Fibroblast of skin of right biceps (primary cell): ENCODE data around the gene ADAMTS15.
"Not testable (repeated sequence)": the region's sequence is repeated elsewhere in the genome, so short reads cannot be mapped to it uniquely, and the experiment has no call there.

Experiments used
- DNase-seq: peaks from one replicate; pipeline ENCODE4 v3.0.0-alpha.2; 2013

The ADAMTS15 gene

DNA sequence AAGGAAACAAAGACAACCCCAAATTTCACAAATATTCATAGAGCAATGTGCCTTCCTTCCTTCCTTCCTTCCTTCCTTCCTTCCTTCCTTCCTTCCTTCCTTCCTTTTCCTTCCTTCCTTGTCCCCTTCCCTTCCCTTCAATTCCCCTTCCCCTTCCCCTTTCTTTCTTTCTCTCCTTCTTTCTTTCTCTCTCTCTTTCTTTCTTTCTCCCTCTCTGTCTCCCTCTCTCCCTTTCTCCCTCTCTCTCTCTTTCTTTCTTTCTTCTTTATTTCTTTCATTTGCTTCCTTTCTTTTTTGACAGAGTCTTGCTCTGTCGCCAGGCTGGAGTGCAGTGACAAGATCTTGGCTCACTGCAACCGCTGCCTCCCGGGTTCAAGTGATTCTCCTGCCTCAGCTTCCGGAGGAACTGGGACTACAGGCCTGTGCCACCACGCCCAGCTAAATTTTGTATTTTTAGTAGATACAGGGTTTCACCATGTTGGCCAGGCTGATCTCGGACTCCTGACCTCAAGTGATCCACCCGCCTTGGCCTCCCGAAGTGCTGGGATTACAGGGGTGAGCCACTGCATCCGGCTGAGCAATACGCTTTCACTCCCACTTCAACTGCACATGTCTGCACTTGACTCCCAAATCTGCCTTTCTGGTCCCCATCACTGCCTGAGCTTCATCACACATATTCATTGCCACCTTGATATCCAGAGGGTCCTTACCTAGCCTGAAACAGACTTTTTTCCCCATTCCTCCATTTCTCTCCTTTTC lies 9.9 kb upstream of the ADAMTS15 start:
- not testable (repeated sequence) for DNase-seq

GRCh38 chr11:130439160-130439519 lies 9.3 kb upstream of the ADAMTS15 start:
- no peak for DNase-seq

- DNase-seq = no peak
These were observed 8.6 kb upstream of the ADAMTS15 start for GRCh38 chr11:130439876-130440275.

GRCh38 chr11:130441719-130442118 lies 6.7 kb upstream of the ADAMTS15 start:
- DNase-seq = no peak

DNA sequence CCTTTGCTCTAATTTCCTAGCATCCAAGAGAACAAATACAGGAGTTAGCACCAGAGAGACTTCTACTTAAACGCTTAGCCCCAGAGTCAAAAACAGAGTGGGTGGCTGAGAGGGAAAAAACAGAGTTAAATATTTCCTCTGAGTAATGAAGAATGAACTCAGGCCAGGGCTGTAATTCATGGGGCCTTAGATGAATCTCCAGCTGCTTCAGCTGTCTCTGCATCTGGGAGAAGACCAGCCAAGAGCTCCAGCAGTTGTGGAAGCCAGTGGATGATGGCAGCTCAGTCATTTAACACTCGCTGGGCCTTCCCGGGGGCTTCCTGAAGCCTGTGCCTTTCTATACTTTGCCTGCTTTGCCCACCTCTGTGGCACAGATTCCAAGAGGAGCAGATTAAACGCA lies 5.7 kb upstream of the ADAMTS15 start:
- DNase-seq = peak; percentile 62

GRCh38 chr11:130445788-130446187 lies 2.7 kb upstream of the ADAMTS15 start:
- no peak for DNase-seq

GRCh38 chr11:130448039-130448415 lies 418 bp upstream of the ADAMTS15 start:
- no peak for DNase-seq

- DNase-seq = no peak
These were observed 1.0 kb downstream of the ADAMTS15 start for GRCh38 chr11:130449310-130449990.

DNA sequence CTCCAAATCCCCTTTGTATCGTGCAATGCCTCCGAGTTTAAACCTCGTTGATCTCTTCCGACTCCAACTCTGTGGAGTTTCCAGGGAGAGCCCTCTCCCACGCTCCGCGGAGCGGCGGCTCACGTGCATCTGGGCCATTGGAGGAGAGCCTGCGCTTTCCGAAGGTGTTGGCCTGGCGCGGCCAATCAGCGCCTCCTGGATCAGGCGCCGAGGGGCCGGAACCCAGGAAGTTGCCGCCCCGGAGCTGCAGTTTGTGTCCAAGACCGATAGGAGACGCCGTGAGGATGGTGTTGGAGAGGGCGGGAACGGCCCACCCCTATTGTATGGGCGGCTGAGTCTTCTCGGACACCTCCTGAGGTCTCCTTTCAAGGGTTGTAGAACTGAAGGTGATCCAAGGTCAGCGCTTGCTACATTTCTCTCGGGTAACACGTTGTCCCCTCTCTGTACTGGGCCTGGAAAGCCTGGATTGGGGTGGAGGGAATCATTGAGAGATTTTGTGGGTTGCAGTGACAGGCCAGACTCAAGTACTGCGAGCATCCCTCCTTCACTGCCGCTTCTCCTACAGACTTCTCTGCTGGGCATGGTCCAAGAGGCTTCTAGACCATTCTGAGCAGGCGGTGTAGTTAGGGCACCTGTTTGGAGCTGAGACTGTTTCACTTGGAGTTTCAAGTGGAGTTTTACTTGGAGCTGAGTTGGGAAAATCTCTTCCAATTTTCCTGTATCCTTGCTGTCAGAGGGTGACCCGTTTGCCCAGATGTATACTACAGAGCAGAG lies 1.7 kb downstream of the ADAMTS15 start:
- DNase-seq = peak; percentile 78

DNA sequence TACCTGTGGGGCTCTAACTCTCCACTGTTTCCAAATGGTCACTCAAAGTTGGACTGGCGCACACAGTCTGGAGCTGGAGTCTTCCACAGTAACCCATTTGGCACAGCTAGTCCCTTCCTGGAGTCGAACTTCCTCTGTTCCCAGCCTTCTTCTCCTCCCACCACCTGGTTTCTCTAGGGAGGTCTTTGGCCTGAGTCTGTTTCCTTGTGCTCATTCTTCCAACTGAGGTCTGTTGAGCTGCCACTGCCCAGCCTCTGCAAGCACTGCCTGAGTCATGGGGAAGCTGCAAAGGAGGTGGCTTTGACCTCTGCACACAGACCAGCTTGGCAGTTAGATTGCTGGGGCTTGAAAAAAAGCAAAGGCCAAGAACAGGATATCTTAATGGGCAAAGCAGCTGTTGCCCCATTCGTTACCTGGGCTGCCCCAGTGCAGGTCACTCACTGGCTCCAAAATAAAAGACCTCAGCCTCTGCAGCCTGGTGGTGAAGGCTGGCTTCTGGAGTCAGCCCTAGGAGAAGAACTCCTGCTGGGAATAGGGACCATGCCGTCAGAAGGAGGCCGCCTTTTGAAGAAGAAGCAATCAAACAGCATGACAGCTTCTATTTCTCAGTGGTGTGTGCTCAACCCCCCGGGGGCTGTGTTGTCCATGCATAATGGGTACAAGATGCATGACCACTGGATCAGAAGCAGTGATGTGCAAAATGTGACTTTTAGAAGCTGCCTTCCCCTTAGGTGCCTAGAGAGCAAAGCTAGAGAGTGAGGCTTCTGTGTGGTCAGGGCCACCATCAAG lies 3.0 kb downstream of the ADAMTS15 start:
- peak; percentile 47 for DNase-seq

DNA sequence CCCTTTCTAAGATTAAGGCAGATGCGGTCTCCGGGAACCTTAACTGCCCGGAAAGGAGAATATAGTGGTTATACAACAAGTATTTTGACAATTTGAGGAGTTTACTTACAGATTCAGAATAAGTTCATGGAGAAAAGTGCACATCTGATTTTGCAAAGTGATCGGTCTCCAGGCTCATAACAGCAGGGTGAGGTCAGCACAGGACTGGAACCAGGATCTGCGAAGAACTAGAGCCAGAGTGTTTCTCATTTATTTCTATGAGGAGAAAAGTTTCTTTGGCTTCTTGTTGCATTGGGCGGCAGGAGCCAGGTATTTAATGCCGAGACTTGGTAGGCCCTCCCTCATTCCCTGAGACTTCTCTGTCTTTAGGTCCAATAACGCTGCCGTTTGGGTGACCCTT lies 3.7 kb downstream of the ADAMTS15 start:
- DNase-seq = no peak

GRCh38 chr11:130452940-130453339 lies 4.5 kb downstream of the ADAMTS15 start:
- DNase-seq = no peak

GRCh38 chr11:130454491-130455252 lies 6.2 kb downstream of the ADAMTS15 start:
- no peak for DNase-seq

GRCh38 chr11:130455483-130456127 lies 7.2 kb downstream of the ADAMTS15 start:
- no peak for DNase-seq

DNA sequence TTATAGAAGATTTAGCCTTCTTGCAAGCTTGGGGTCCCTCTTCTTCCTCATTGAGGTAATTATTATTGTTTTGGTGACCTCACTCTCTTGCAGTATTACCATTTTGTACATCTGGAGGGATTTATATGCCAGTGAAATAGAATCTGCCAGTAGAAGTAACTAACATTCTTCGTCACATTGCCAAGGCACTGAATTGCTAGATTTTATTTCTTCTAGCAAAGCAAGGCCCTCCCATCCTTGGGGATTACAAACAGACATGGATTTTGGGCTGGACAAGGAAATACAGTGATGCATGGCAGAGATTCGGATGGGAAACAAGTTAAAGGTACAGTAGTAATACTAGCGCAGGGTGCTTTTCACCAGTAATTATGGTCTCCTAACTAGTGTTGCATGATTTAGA lies 7.8 kb downstream of the ADAMTS15 start:
- no peak for DNase-seq

DNA sequence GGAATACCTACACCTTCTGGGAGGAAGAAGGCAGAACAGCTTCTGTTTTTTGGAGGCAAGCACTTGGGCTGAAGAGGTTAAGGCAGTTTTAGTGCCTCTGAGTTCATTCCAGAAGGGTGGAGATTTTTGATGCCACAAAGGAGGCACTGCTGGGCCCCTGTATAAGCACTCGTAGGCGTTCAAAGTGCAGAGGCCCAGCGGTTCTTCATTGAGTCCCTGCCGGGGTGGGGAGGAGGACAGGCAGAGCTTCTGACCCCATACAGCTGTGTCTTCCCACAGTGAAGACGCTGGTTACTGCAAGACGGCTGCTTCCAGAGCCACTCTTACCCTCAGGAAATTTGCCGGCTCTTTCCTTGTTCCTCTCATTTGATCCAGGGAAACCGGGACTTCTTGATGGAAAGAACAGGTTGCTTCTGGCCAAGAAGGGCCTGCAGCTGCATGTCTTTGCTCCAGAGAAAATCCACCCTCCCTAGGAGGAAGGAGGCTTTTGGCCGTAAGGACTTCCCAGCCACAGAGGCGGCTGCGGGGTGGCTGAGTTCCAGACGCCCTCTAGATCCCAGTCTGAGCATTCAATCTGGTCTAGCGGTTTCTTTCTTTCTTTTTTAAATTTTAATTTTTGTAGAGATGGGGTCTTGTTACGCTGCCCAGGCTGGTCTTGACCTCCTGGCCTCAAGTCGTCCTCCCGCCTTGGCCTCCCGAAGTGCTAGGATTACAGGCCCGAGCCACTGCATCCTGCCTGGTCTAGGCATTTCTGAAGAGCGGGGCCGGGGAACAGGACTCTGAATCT lies 9.4 kb downstream of the ADAMTS15 start:
- no peak for DNase-seq

DNA sequence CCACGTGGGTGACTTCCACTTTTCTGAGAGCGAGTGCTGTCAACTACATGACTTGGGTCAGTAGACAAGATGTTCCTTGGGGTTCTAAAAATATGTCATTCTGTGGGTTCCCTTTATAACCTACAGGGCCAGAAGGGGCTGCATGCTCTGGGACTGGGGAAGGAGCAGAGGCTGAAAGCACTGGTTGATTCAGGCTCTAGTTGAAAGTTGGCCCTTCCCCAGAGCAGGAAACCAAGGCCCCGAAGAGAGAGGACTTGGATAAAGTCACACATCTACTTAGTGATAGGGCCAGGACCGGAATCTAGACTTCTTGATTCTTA lies 9.9 kb downstream of the ADAMTS15 start:
- DNase-seq = no peak

DNA sequence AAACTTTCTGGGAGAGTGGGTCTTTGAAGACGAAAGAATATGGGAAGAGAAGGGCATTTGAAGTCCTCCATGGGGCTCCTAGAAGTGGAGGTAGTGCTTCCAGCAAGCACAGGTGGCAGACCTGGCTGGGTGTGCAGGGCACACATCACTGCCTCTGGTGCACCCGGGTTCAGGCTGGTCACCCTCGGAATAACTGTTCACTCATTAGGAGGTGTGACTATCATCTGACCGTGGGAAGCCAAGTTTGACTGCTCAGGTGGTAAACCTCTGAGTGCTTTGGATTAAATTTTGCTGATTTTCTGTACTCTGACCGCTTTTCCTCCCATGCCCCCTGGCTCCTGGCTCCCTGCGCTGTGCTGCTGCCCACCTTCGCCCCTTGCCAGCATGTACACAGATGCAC lies 11.1 kb downstream of the ADAMTS15 start:
- DNase-seq = no peak

- DNase-seq = no peak
These were observed 13.8 kb downstream of the ADAMTS15 start for GRCh38 chr11:130462101-130462885.

GRCh38 chr11:130462931-130463330 lies 14.5 kb downstream of the ADAMTS15 start:
- no peak for DNase-seq
